Activated naive CD8-positive, alpha-beta T cell treated with anti-CD3 and anti-CD28 coated beads, Interleukin-2, amount 50 U/mL, for 24 hours (primary cell): ENCODE data around the gene ST6GALNAC4.

Experiments
- ATAC-seq: fragments of 150-1000 bp; cut with Tn5 transposase; one replicate; pipeline ENCODE4 v1.10.0; 2021
- DNase-seq: peaks from one replicate; pipeline ENCODE4 v3.0.0; 2021
- H3K27ac Mint-ChIP-seq: one replicate; pipeline ENCODE4 v1.8.0; 2021; ENCODE audit warnings: mild to moderate bottlenecking, mixed read lengths
- H3K27me3 Mint-ChIP-seq: one replicate; pipeline ENCODE4 v1.8.0; 2021; ENCODE audit warnings: mixed read lengths
- H3K36me3 Mint-ChIP-seq: one replicate; pipeline ENCODE4 v1.8.0; 2021; ENCODE audit warnings: low read depth, mixed read lengths
- H3K4me1 Mint-ChIP-seq: one replicate; pipeline ENCODE4 v1.8.0; 2021; ENCODE audit warnings: mixed read lengths
- H3K4me3 Mint-ChIP-seq: one replicate; pipeline ENCODE4 v1.8.0; 2021; ENCODE audit warnings: mild to moderate bottlenecking, moderate library complexity, mixed read lengths
- H3K9me3 Mint-ChIP-seq: one replicate; pipeline ENCODE4 v1.8.0; 2021; ENCODE audit warnings: mixed read lengths

Gene ST6GALNAC4

GRCh38 chr9:127903557-127904475, 13.0 kb downstream of the ST6GALNAC4 start:
- peak overlapping the region; percentile 89 for H3K4me3 Mint-ChIP-seq
- H3K4me1 Mint-ChIP-seq = peaks cover 67% of the 10 kb centered on the region
- H3K27ac Mint-ChIP-seq = peak overlapping the region; percentile 99
- DNase-seq (peak; percentile 96), ATAC-seq (peak; percentile 58)
- H3K36me3 Mint-ChIP-seq = peaks cover 4% of the 10 kb centered on the region
- no peaks in the 10 kb centered on the region for H3K27me3 Mint-ChIP-seq
- H3K9me3 Mint-ChIP-seq = no peaks in the 10 kb centered on the region

- no peaks in the 10 kb centered on the region for H3K9me3 Mint-ChIP-seq
- no peaks in the 10 kb centered on the region for H3K27me3 Mint-ChIP-seq
- H3K36me3 Mint-ChIP-seq = peaks cover 33% of the 10 kb centered on the region
- H3K27ac Mint-ChIP-seq = peak within 1 kb of the TSS; percentile 85
- DNase-seq (peak; percentile 84), ATAC-seq (peak; percentile 66)
- peak within 1 kb of the TSS; percentile 85 for H3K4me3 Mint-ChIP-seq
- peaks cover 44% of the 10 kb centered on the region for H3K4me1 Mint-ChIP-seq
Measured at GRCh38 chr9:127899128-127899943, 17.5 kb downstream of the ST6GALNAC4 start, which contains the start of gene ST6GALNAC6. Gene ST6GALNAC6 (minus strand): TSS chr9:127899603. CDS start chr9:127897981, 1,622 bp downstream.

- Mint-ChIP-seq H3K36me3 (peaks cover 40% of the 10 kb centered on the region), H3K4me3 (peak overlapping the region; percentile 85), H3K4me1 (peaks cover 39% of the 10 kb centered on the region), H3K27ac (peak overlapping the region; percentile 84), H3K27me3 (no peaks in the 10 kb centered on the region), H3K9me3 (peaks cover 4% of the 10 kb centered on the region)
- DNase-seq (peak; percentile 43), ATAC-seq (peak; percentile 6)
Measured at GRCh38 chr9:127898433-127899127, 18.3 kb downstream of the ST6GALNAC4 start.

GRCh38 chr9:127897193-127897692, 19.6 kb downstream of the ST6GALNAC4 start:
- DNase-seq = peak; percentile 57
- Mint-ChIP-seq H3K27me3 (no peaks in the 10 kb centered on the region), H3K36me3 (peaks cover 54% of the 10 kb centered on the region), H3K9me3 (peaks cover 4% of the 10 kb centered on the region), H3K4me1 (peaks cover 34% of the 10 kb centered on the region), H3K4me3 (peak overlapping the region; percentile 85), H3K27ac (no peak overlapping the region)
- no peak for ATAC-seq

GRCh38 chr9:127896395-127897192, 20.2 kb downstream of the ST6GALNAC4 start:
- no peaks in the 10 kb centered on the region for H3K27me3 Mint-ChIP-seq
- no peak overlapping the region for H3K27ac Mint-ChIP-seq
- H3K4me3 Mint-ChIP-seq = no peak overlapping the region
- ATAC-seq (no peak), DNase-seq (no peak)
- H3K36me3 Mint-ChIP-seq = peaks cover 54% of the 10 kb centered on the region
- H3K9me3 Mint-ChIP-seq = peaks cover 4% of the 10 kb centered on the region
- H3K4me1 Mint-ChIP-seq = peaks cover 28% of the 10 kb centered on the region

GRCh38 chr9:127895811-127896210, 21.0 kb downstream of the ST6GALNAC4 start:
- Mint-ChIP-seq H3K4me1 (peaks cover 22% of the 10 kb centered on the region), H3K4me3 (no peak overlapping the region), H3K9me3 (peaks cover 4% of the 10 kb centered on the region), H3K27ac (no peak overlapping the region), H3K27me3 (no peaks in the 10 kb centered on the region), H3K36me3 (peaks cover 58% of the 10 kb centered on the region)
- ATAC-seq (no peak), DNase-seq (no peak)

GRCh38 chr9:127893392-127893791, 23.4 kb downstream of the ST6GALNAC4 start:
- Mint-ChIP-seq H3K27ac (no peak overlapping the region), H3K36me3 (peaks cover 66% of the 10 kb centered on the region), H3K4me3 (no peak overlapping the region), H3K9me3 (peaks cover 4% of the 10 kb centered on the region), H3K27me3 (no peaks in the 10 kb centered on the region), H3K4me1 (peaks cover 13% of the 10 kb centered on the region)
- no peak for DNase-seq
- no peak for ATAC-seq

- Mint-ChIP-seq H3K4me1 (peaks cover 10% of the 10 kb centered on the region), H3K27ac (no peak overlapping the region), H3K4me3 (no peak overlapping the region), H3K36me3 (peaks cover 67% of the 10 kb centered on the region), H3K9me3 (peaks cover 4% of the 10 kb centered on the region), H3K27me3 (no peaks in the 10 kb centered on the region)
- ATAC-seq (no peak), DNase-seq (no peak)
Measured at GRCh38 chr9:127892831-127893230, 24.0 kb downstream of the ST6GALNAC4 start.

- peaks cover 9% of the 10 kb centered on the region for H3K4me1 Mint-ChIP-seq
- ATAC-seq (no peak), DNase-seq (no peak)
- H3K27me3 Mint-ChIP-seq = no peaks in the 10 kb centered on the region
- peaks cover 4% of the 10 kb centered on the region for H3K9me3 Mint-ChIP-seq
- H3K36me3 Mint-ChIP-seq = peaks cover 61% of the 10 kb centered on the region
- H3K27ac Mint-ChIP-seq = no peak overlapping the region
- no peak overlapping the region for H3K4me3 Mint-ChIP-seq
Measured at GRCh38 chr9:127890053-127890452, 26.8 kb downstream of the ST6GALNAC4 start.

GRCh38 chr9:127887792-127888191, 29.0 kb downstream of the ST6GALNAC4 start:
- peaks cover 48% of the 10 kb centered on the region for H3K36me3 Mint-ChIP-seq
- no peak overlapping the region for H3K4me3 Mint-ChIP-seq
- DNase-seq (no peak), ATAC-seq (no peak)
- no peak overlapping the region for H3K27ac Mint-ChIP-seq
- H3K4me1 Mint-ChIP-seq = peaks cover 4% of the 10 kb centered on the region
- no peaks in the 10 kb centered on the region for H3K27me3 Mint-ChIP-seq
- no peaks in the 10 kb centered on the region for H3K9me3 Mint-ChIP-seq

GRCh38 chr9:127886401-127886972, 30.4 kb downstream of the ST6GALNAC4 start:
- H3K27ac Mint-ChIP-seq = no peak overlapping the region
- H3K36me3 Mint-ChIP-seq = peaks cover 42% of the 10 kb centered on the region
- DNase-seq (no peak), ATAC-seq (no peak)
- no peaks in the 10 kb centered on the region for H3K27me3 Mint-ChIP-seq
- H3K4me3 Mint-ChIP-seq = no peak overlapping the region
- H3K4me1 Mint-ChIP-seq = peaks cover 4% of the 10 kb centered on the region
- no peaks in the 10 kb centered on the region for H3K9me3 Mint-ChIP-seq

- no peaks in the 10 kb centered on the region for H3K9me3 Mint-ChIP-seq
- ATAC-seq (no peak), DNase-seq (no peak)
- peaks cover 4% of the 10 kb centered on the region for H3K4me1 Mint-ChIP-seq
- peaks cover 35% of the 10 kb centered on the region for H3K36me3 Mint-ChIP-seq
- H3K4me3 Mint-ChIP-seq = no peak overlapping the region
- no peak overlapping the region for H3K27ac Mint-ChIP-seq
- H3K27me3 Mint-ChIP-seq = no peaks in the 10 kb centered on the region
Measured at GRCh38 chr9:127885508-127886281, 31.1 kb downstream of the ST6GALNAC4 start.
